ENCODE results near the gene DLX6.
A peak's percentile ranks its signal among the peaks of the same experiment; 100 is the strongest.

Gene DLX6

GRCh38 chr7:97005183-97006054 is at the start of gene DLX6:
Gene DLX6 (plus strand): TSS chr7:97005553. CDS start chr7:97005978, 425 bp downstream.
- DNase-seq (ENCODE audit: low spot score) = peak; percentile 92

- DNase-seq (ENCODE audit: low spot score) = no peak
Observed at GRCh38 chr7:96959135-96959534, 46.2 kb upstream of the DLX6 start.

- no peak for DNase-seq (ENCODE audit: low spot score)
Observed at GRCh38 chr7:96962221-96962885, 43.0 kb upstream of the DLX6 start.

GRCh38 chr7:96968981-96969380 is 36.4 kb upstream of the DLX6 start:
- no peak for DNase-seq (ENCODE audit: low spot score)

GRCh38 chr7:96970739-96971138 is 34.6 kb upstream of the DLX6 start:
- DNase-seq (ENCODE audit: low spot score) = no peak

- DNase-seq (ENCODE audit: low spot score) = no peak
Observed at GRCh38 chr7:96973986-96974385, 31.4 kb upstream of the DLX6 start.

- no peak for DNase-seq (ENCODE audit: low spot score)
Observed at GRCh38 chr7:96976106-96976505, 29.2 kb upstream of the DLX6 start.

GRCh38 chr7:96977445-96977844 is 27.9 kb upstream of the DLX6 start:
- no peak for DNase-seq (ENCODE audit: low spot score)

- DNase-seq (ENCODE audit: low spot score) = no peak
Observed at GRCh38 chr7:96979551-96980276, 25.6 kb upstream of the DLX6 start.

GRCh38 chr7:96982586-96982985 is 22.8 kb upstream of the DLX6 start:
- no peak for DNase-seq (ENCODE audit: low spot score)

GRCh38 chr7:96985992-96986391 is 19.4 kb upstream of the DLX6 start:
- no peak for DNase-seq (ENCODE audit: low spot score)

GRCh38 chr7:96986901-96987300 is 18.5 kb upstream of the DLX6 start:
- no peak for DNase-seq (ENCODE audit: low spot score)

- no peak for DNase-seq (ENCODE audit: low spot score)
Observed at GRCh38 chr7:96987719-96988118, 17.6 kb upstream of the DLX6 start.

- no peak for DNase-seq (ENCODE audit: low spot score)
Observed at GRCh38 chr7:96989241-96989858, 16.0 kb upstream of the DLX6 start.

- no peak for DNase-seq (ENCODE audit: low spot score)
Observed at GRCh38 chr7:96989859-96990317, 15.5 kb upstream of the DLX6 start.

GRCh38 chr7:96991546-96992191 is 13.7 kb upstream of the DLX6 start:
- DNase-seq (ENCODE audit: low spot score) = no peak

GRCh38 chr7:96992192-96993005 is 13.0 kb upstream of the DLX6 start:
- no peak for DNase-seq (ENCODE audit: low spot score)

- peak; percentile 83 for DNase-seq (ENCODE audit: low spot score)
Observed at GRCh38 chr7:96993094-96993865, 12.1 kb upstream of the DLX6 start.

- no peak for DNase-seq (ENCODE audit: low spot score)
Observed at GRCh38 chr7:96993980-96994379, 11.4 kb upstream of the DLX6 start.
